CD14-positive monocyte (primary cell): Measurements from ENCODE around the gene ZNF594. TPM values are rescaled to one million over a fixed set of nuclear protein-coding genes. Genes with fewer than 3 reads are reported as not detected.

ENCODE experiments used
- DNase-seq, 3 donors: peaks; one replicate each; pipeline ENCODE4 v3.0.0-alpha.2; 2011 to 2022
- H2AFZ ChIP-seq: 2 replicates; pipeline ENCODE4 v1.6.0; 2012; ENCODE audit warnings: mild to moderate bottlenecking, low read depth, low read length, inconsistent platforms; ENCODE audit not compliant: insufficient read depth, poor library complexity, severe bottlenecking
- H3K27ac ChIP-seq, 2 donors: 1 replicate in 1 of 2; 2 replicates in 1 of 2; pipeline ENCODE4 v1.5.1; 2012 to 2013; ENCODE audit warnings: low read length in 2 of 2, control low read depth in 1 of 2, inconsistent platforms in 1 of 2, low read depth in 1 of 2, mild to moderate bottlenecking in 1 of 2
- H3K27me3 ChIP-seq, 2 donors: one replicate each; pipeline versions ENCODE4 v1.6.0 to v1.6.1; 2011 to 2013; ENCODE audit warnings: low read length in 2 of 2; ENCODE audit not compliant: control insufficient read depth in 2 of 2, insufficient read depth in 2 of 2
- H3K36me3 ChIP-seq, 2 donors: replicated peaks in 1 of 2; 1 replicate in 1 of 2; 2 replicates in 1 of 2; pipeline versions ENCODE4 v1.5.1 to v1.6.1; 2012 to 2013; ENCODE audit warnings: low read length in 2 of 2, control low read depth in 1 of 2, inconsistent platforms in 1 of 2, mild to moderate bottlenecking in 1 of 2; ENCODE audit not compliant: insufficient read depth in 2 of 2, control insufficient read depth in 1 of 2
- H3K4me1 ChIP-seq, 2 donors: 1 replicate in 1 of 2; 2 replicates in 1 of 2; pipeline versions ENCODE4 v1.5.1 to v1.6.1; 2012 to 2013; ENCODE audit warnings: low read length in 2 of 2, control low read depth in 1 of 2, inconsistent platforms in 1 of 2, mild to moderate bottlenecking in 1 of 2, moderate library complexity in 1 of 2; ENCODE audit not compliant: insufficient read depth in 2 of 2, control insufficient read depth in 1 of 2
- H3K4me2 ChIP-seq: replicated peaks from 2 replicates; pipeline ENCODE3; 2012; ENCODE audit warnings: low read length, moderate library complexity, mild to moderate bottlenecking; ENCODE audit not compliant: poor library complexity, severe bottlenecking; ENCODE audit errors: extremely low read depth
- H3K4me3 ChIP-seq, 3 experiments: fragments of 200-600 bp in 1 of 3; sonication (generic) in 1 of 3; replicated peaks in 1 of 3; 1 replicate in 2 of 3; 2 replicates in 1 of 3; pipeline ENCODE4 v1.5.1; 2011 to 2013; ENCODE audit warnings: low read length in 3 of 3, mild to moderate bottlenecking in 3 of 3, control low read depth in 2 of 3, low read depth in 2 of 3, inconsistent platforms in 1 of 3, moderate library complexity in 1 of 3
- H3K79me2 ChIP-seq: 2 replicates; pipeline ENCODE4 v1.6.0; 2012; ENCODE audit warnings: mild to moderate bottlenecking, control low read depth, inconsistent platforms, low read length, moderate library complexity; ENCODE audit not compliant: insufficient read depth
- H3K9ac ChIP-seq: 2 replicates; pipeline ENCODE4 v1.6.0; 2017; ENCODE audit warnings: low read length, mild to moderate bottlenecking; ENCODE audit not compliant: insufficient read depth, poor library complexity, severe bottlenecking
- H3K9me3 ChIP-seq, 2 donors: replicated peaks in 1 of 2; 1 replicate in 1 of 2; 2 replicates in 1 of 2; pipeline versions ENCODE4 v1.5.1 to v1.6.1; 2012 to 2013; ENCODE audit warnings: low read length in 2 of 2, control low read depth in 1 of 2; ENCODE audit not compliant: control insufficient read depth in 1 of 2, insufficient read depth in 1 of 2
- H4K20me1 ChIP-seq: 2 replicates; pipeline ENCODE4 v1.6.0; 2012; ENCODE audit warnings: mild to moderate bottlenecking, low read length, control low read depth, moderate library complexity; ENCODE audit not compliant: insufficient read depth
- H3K27ac Mint-ChIP-seq, 7 donors: one replicate each; pipeline ENCODE4 v1.8.0; 2020; ENCODE audit warnings: mild to moderate bottlenecking in 7 of 7, mixed read lengths in 7 of 7, moderate library complexity in 6 of 7, inconsistent platforms in 2 of 7
- H3K27me3 Mint-ChIP-seq, 3 donors: one replicate each; pipeline ENCODE4 v1.8.0; 2021 to 2022; ENCODE audit warnings: low read depth in 3 of 3, mild to moderate bottlenecking in 3 of 3, mixed read lengths in 3 of 3, moderate library complexity in 3 of 3, inconsistent platforms in 1 of 3
- H3K36me3 Mint-ChIP-seq, 2 donors: one replicate each; pipeline ENCODE4 v1.8.0; 2020; ENCODE audit warnings: mixed read lengths in 2 of 2, inconsistent platforms in 1 of 2, mild to moderate bottlenecking in 1 of 2
- H3K4me1 Mint-ChIP-seq: one replicate; pipeline ENCODE4 v1.8.0; 2020; ENCODE audit warnings: mild to moderate bottlenecking, mixed read lengths
- H3K4me3 Mint-ChIP-seq, 2 donors: one replicate each; pipeline ENCODE4 v1.8.0; 2020; ENCODE audit warnings: mild to moderate bottlenecking in 2 of 2, mixed read lengths in 2 of 2, moderate library complexity in 1 of 2
- H3K9me3 Mint-ChIP-seq, 7 donors: one replicate each; pipeline ENCODE4 v1.8.0; 2020 to 2022; ENCODE audit warnings: mixed read lengths in 7 of 7, mild to moderate bottlenecking in 6 of 7, moderate library complexity in 6 of 7, inconsistent platforms in 2 of 7
- CTCF ChIP-seq: fragments of 200-600 bp; IDR thresholded peaks from one replicate; pipeline ENCODE4 v1.8.0; 2022; ENCODE audit warnings: antibody characterized with exemption, mild to moderate bottlenecking
- WGBS: methylation state at CpG from one replicate; pipeline ENCODE4 v1.1.5; 2013; ENCODE audit warnings: missing lambda C conversion rate; ENCODE audit not compliant: insufficient coverage; 5-methylcytosine and 5-hydroxymethylcytosine counted together
- intact Hi-C, 2 donors: fragments of 100-400 bp; cut with micrococcal nuclease; formaldehyde crosslinking; loops; one replicate each; pipeline versions ENCODE4 v1.15.0 to v1.15.1; 2023
- polyA plus RNA-seq, 3 donors: library from polyadenylated mRNA; depleted of rRNA in 1 of 3; unstranded in 2 of 3; stranded (reverse) in 1 of 3; fragments of 300-500 nt in 2 of 3; fragments of >200 nt in 1 of 3; fragmentation: Illumina TruSeq in 2 of 3; gene quantifications; 1 replicate in 2 of 3; 2 replicates in 1 of 3; pipeline ENCODE4 v1.2.3, GENCODE V29; 2012 to 2021

Gene ZNF594
- polyA plus RNA-seq, 3 donors, result 0.34 to 1.0 TPM; not detected in 1

- no peak for TF ChIP-seq CTCF
Observed at GRCh38 chr17:5203908-5204294, 12.2 kb upstream of the ZNF594 start.

GRCh38 chr17:5203178-5203907 lies 11.7 kb upstream of the ZNF594 start:
- H3K79me2 ChIP-seq, result no peaks in the 10 kb centered on the region
- peaks cover 0 to 11% of the 10 kb centered on the region in 2 donors for H3K36me3 ChIP-seq
- H3K27ac ChIP-seq, result no peak overlapping the region
- peaks cover 6 to 27% of the 10 kb centered on the region in 2 donors for H3K36me3 Mint-ChIP-seq
- TF ChIP-seq CTCF, result no peak
- peaks cover 0 to 2% (median 0%) of the 10 kb centered on the region in 7 donors for H3K9me3 Mint-ChIP-seq
- no peaks in the 10 kb centered on the region for H3K27me3 ChIP-seq
- H3K27ac Mint-ChIP-seq, result peak overlapping the region in 1 of 7 donors; percentile 17
- WGBS, result over 99% methylated on average over 9 of the region's 14 CpGs
- H3K4me3 ChIP-seq, result no peak overlapping the region
- H4K20me1 ChIP-seq, result no peaks in the 10 kb centered on the region
- peaks cover 0 to 4% of the 10 kb centered on the region in 2 donors for H3K4me1 ChIP-seq
- no peak overlapping the region for H3K4me2 ChIP-seq
- H3K27me3 Mint-ChIP-seq, result peaks cover 0 to 3% (median 2%) of the 10 kb centered on the region in 3 donors
- intact Hi-C loops, result no loop called here
- H3K4me1 Mint-ChIP-seq, result peaks cover 7% of the 10 kb centered on the region
- no peaks in the 10 kb centered on the region for H3K9me3 ChIP-seq
- no peak overlapping the region for H2AFZ ChIP-seq
- H3K4me3 Mint-ChIP-seq, result no peak overlapping the region
- no peak overlapping the region for H3K9ac ChIP-seq
- DNase-seq, result no peak

More at GRCh38 chr17:5203908-5204294, 12.2 kb upstream of the ZNF594 start:
- Histone ChIP-seq H3K4me1 (no peaks in the 10 kb centered on the region), H3K27me3 (no peaks in the 10 kb centered on the region), H3K4me3 (no peak overlapping the region), H3K27ac (no peak overlapping the region), H3K79me2 (no peaks in the 10 kb centered on the region), H3K9ac (no peak overlapping the region), H4K20me1 (no peaks in the 10 kb centered on the region), H2AFZ (no peak overlapping the region), H3K9me3 (no peaks in the 10 kb centered on the region), H3K4me2 (no peak overlapping the region), H3K36me3 (peaks cover 3 to 11% of the 10 kb centered on the region in 2 donors)
- H3K9me3 Mint-ChIP-seq, result peaks cover 0 to 2% (median 0%) of the 10 kb centered on the region in 7 donors
- intact Hi-C loops, result no loop called here
- H3K27me3 Mint-ChIP-seq, result peaks cover 0 to 3% (median 2%) of the 10 kb centered on the region in 3 donors
- DNase-seq, result no peak
- H3K27ac Mint-ChIP-seq, result no peak overlapping the region
- WGBS, result 86% methylated on average over 1 of the region's 1 CpG
- peaks cover 3% of the 10 kb centered on the region for H3K4me1 Mint-ChIP-seq
- H3K36me3 Mint-ChIP-seq, result peaks cover 11 to 31% of the 10 kb centered on the region in 2 donors
- no peak overlapping the region for H3K4me3 Mint-ChIP-seq
